ENCODE measurements around the gene PREP.

GRCh38 chr6:105452376-105452775 lies 49.5 kb upstream of the PREP start:
- no peak for TF ChIP-seq PATZ1 (tag by site-specific recombination; IDR thresholded peaks at IDR 0.05)
- TF ChIP-seq CTCF (tag by site-specific recombination; IDR thresholded peaks at IDR 0.05) = no peak
- no peak for TF ChIP-seq TCF7L2 (IDR thresholded peaks at IDR 0.05; ENCODE audit: borderline replicate concordance, low read depth, low read length)
- TF ChIP-seq ZFP37 (tag by site-specific recombination; IDR thresholded peaks at IDR 0.05) = no peak
- TF ChIP-seq SCRT1 (tag by site-specific recombination; IDR thresholded peaks at IDR 0.05; ENCODE audit: borderline replicate concordance) = no peak
- TF ChIP-seq ZNF362 (tag by site-specific recombination; IDR thresholded peaks at IDR 0.05) = no peak
- TF ChIP-seq ZFP41 (tag by site-specific recombination; IDR thresholded peaks at IDR 0.05; ENCODE audit: borderline replicate concordance) = no peak
- no peak for TF ChIP-seq SETDB1 (IDR thresholded peaks at IDR 0.05; ENCODE audit: insufficient read length, low read length)
- no peak for TF ChIP-seq EGR2 (tag by site-specific recombination; IDR thresholded peaks at IDR 0.05; ENCODE audit: low read depth)
- no peak for TF ChIP-seq ZBTB7A (tag by site-specific recombination; IDR thresholded peaks at IDR 0.05; ENCODE audit: low read depth)
- TF ChIP-seq ZNF302 (tag by site-specific recombination; IDR thresholded peaks at IDR 0.05; ENCODE audit: low read depth) = no peak
